NCI-H187 (cell line): ENCODE data around the gene ADGRF5.

Source experiments
- DNase-seq, 2 experiments: peaks; one replicate each; lab custom pipeline; 2025; lab: John Stamatoyannopoulos, UW

The ADGRF5 gene

GRCh38 chr6:46921731-46922130, at the start of gene ADGRF5:
Gene ADGRF5, minus strand, starts transcription at chr6:46921938. Its CDS starts 15,176 bp downstream, at chr6:46906762.
- no peak for DNase-seq

GRCh38 chr6:46969206-46969605, 47.5 kb upstream of the ADGRF5 start:
- no peak for DNase-seq

- DNase-seq, result no peak
Observed at GRCh38 chr6:46967826-46968349, 46.1 kb upstream of the ADGRF5 start.

GRCh38 chr6:46964716-46965519, 43.2 kb upstream of the ADGRF5 start:
- no peak for DNase-seq

- DNase-seq, result no peak
Observed at GRCh38 chr6:46963626-46964025, 41.9 kb upstream of the ADGRF5 start.

GRCh38 chr6:46963039-46963438, 41.3 kb upstream of the ADGRF5 start:
- no peak for DNase-seq

GRCh38 chr6:46961711-46962110, 40.0 kb upstream of the ADGRF5 start:
- DNase-seq, result no peak

- DNase-seq, result no peak
Observed at GRCh38 chr6:46961232-46961631, 39.5 kb upstream of the ADGRF5 start.

- no peak for DNase-seq
Observed at GRCh38 chr6:46959419-46959818, 37.7 kb upstream of the ADGRF5 start.

GRCh38 chr6:46956409-46956808, 34.7 kb upstream of the ADGRF5 start:
- no peak for DNase-seq

- no peak for DNase-seq
Observed at GRCh38 chr6:46954837-46955451, 33.2 kb upstream of the ADGRF5 start.

- DNase-seq, result no peak
Observed at GRCh38 chr6:46953921-46954320, 32.2 kb upstream of the ADGRF5 start.

GRCh38 chr6:46949632-46950280, 28.0 kb upstream of the ADGRF5 start:
- no peak for DNase-seq

GRCh38 chr6:46948699-46949098, 27.0 kb upstream of the ADGRF5 start:
- no peak for DNase-seq

- DNase-seq, result no peak
Observed at GRCh38 chr6:46947497-46947896, 25.8 kb upstream of the ADGRF5 start.

- DNase-seq, result peak in 1 of 2 experiments; percentile 51
Observed at GRCh38 chr6:46940433-46941226, 18.9 kb upstream of the ADGRF5 start.

- DNase-seq, result no peak
Observed at GRCh38 chr6:46937642-46938041, 15.9 kb upstream of the ADGRF5 start.

- no peak for DNase-seq
Observed at GRCh38 chr6:46935687-46936086, 13.9 kb upstream of the ADGRF5 start.

GRCh38 chr6:46933751-46934150, 12.0 kb upstream of the ADGRF5 start:
- DNase-seq, result no peak

GRCh38 chr6:46932526-46933319, 11.0 kb upstream of the ADGRF5 start:
- DNase-seq, result no peak

GRCh38 chr6:46931416-46931815, 9.7 kb upstream of the ADGRF5 start:
- no peak for DNase-seq
